Measurements from ENCODE around the gene ITPRIP.

The ITPRIP gene

GRCh38 chr10:104317269-104317710 lies 21.0 kb downstream of the ITPRIP start:
- H3K9me3 ChIP-seq (ENCODE audit: insufficient read depth, low read length) = no peaks in the 10 kb centered on the region
- no peak overlapping the region for H2AFZ ChIP-seq (ENCODE audit: low read depth, low read length)
- TF ChIP-seq EZH2phosphoT487 (IDR thresholded peaks at IDR 0.05; ENCODE audit: low read depth) = no peak
- TF ChIP-seq CTCF (IDR thresholded peaks at IDR 0.05; ENCODE audit: low read depth, low read length) = no peak
- H3K4me3 ChIP-seq (ENCODE audit: low read length) = no peak overlapping the region
- peaks cover 27% of the 10 kb centered on the region for H3K79me2 ChIP-seq (ENCODE audit: low read length)
- H3K27ac ChIP-seq (ENCODE audit: low read length) = no peak overlapping the region
- no peak overlapping the region for H3K4me2 ChIP-seq (ENCODE audit: low read length)
- peaks cover 57% of the 10 kb centered on the region for H4K20me1 ChIP-seq (ENCODE audit: insufficient read depth, low read length)
- H3K4me1 ChIP-seq (ENCODE audit: low read length) = peaks cover 3% of the 10 kb centered on the region
- peaks cover 3% of the 10 kb centered on the region for H3K36me3 ChIP-seq (replicated peaks; ENCODE audit: low read depth, low read length)
- H3K27me3 ChIP-seq (ENCODE audit: low read depth, low read length) = no peaks in the 10 kb centered on the region
- no peak overlapping the region for H3K9ac ChIP-seq (ENCODE audit: low read length)

GRCh38 chr10:104316321-104317099 lies 21.8 kb downstream of the ITPRIP start:
- H4K20me1 ChIP-seq (ENCODE audit: insufficient read depth, low read length) = peaks cover 49% of the 10 kb centered on the region
- no peaks in the 10 kb centered on the region for H3K27me3 ChIP-seq (ENCODE audit: low read depth, low read length)
- H3K4me2 ChIP-seq (ENCODE audit: low read length) = no peak overlapping the region
- no peaks in the 10 kb centered on the region; the same call in none of the 2 replicates for H3K4me1 ChIP-seq (ENCODE audit: low read length)
- no peak overlapping the region for H3K9ac ChIP-seq (ENCODE audit: low read length)
- no peak overlapping the region for H3K4me3 ChIP-seq (ENCODE audit: low read length)
- H3K79me2 ChIP-seq (ENCODE audit: low read length) = peaks cover 27% of the 10 kb centered on the region
- peaks cover 3% of the 10 kb centered on the region for H3K36me3 ChIP-seq (replicated peaks; ENCODE audit: low read depth, low read length)
- no peak overlapping the region for H3K27ac ChIP-seq (ENCODE audit: low read length)
- TF ChIP-seq CTCF (IDR thresholded peaks at IDR 0.05; ENCODE audit: low read depth, low read length) = no peak
- TF ChIP-seq EZH2phosphoT487 (IDR thresholded peaks at IDR 0.05; ENCODE audit: low read depth) = no peak
- no peak overlapping the region for H2AFZ ChIP-seq (ENCODE audit: low read depth, low read length)
- no peaks in the 10 kb centered on the region for H3K9me3 ChIP-seq (ENCODE audit: insufficient read depth, low read length)

GRCh38 chr10:104315486-104315921 lies 22.8 kb downstream of the ITPRIP start:
- peaks cover 3% of the 10 kb centered on the region for H3K36me3 ChIP-seq (replicated peaks; ENCODE audit: low read depth, low read length)
- no peak overlapping the region for H2AFZ ChIP-seq (ENCODE audit: low read depth, low read length)
- no peak overlapping the region for H3K9ac ChIP-seq (ENCODE audit: low read length)
- H3K27ac ChIP-seq (ENCODE audit: low read length) = no peak overlapping the region
- H3K79me2 ChIP-seq (ENCODE audit: low read length) = peaks cover 20% of the 10 kb centered on the region; the same call in 1 of the 2 replicates
- H3K27me3 ChIP-seq (ENCODE audit: low read depth, low read length) = no peaks in the 10 kb centered on the region
- H3K4me3 ChIP-seq (ENCODE audit: low read length) = no peak overlapping the region
- no peak overlapping the region for H3K4me2 ChIP-seq (ENCODE audit: low read length)
- no peak for TF ChIP-seq EZH2phosphoT487 (IDR thresholded peaks at IDR 0.05; ENCODE audit: low read depth)
- TF ChIP-seq CTCF (IDR thresholded peaks at IDR 0.05; ENCODE audit: low read depth, low read length) = no peak
- H3K9me3 ChIP-seq (ENCODE audit: insufficient read depth, low read length) = no peaks in the 10 kb centered on the region
- H4K20me1 ChIP-seq (ENCODE audit: insufficient read depth, low read length) = peaks cover 40% of the 10 kb centered on the region
- H3K4me1 ChIP-seq (ENCODE audit: low read length) = no peaks in the 10 kb centered on the region; the same call in none of the 2 replicates

GRCh38 chr10:104314591-104315485 lies 23.4 kb downstream of the ITPRIP start:
- Histone ChIP-seq H3K9me3 (ENCODE audit: insufficient read depth, low read length) (no peaks in the 10 kb centered on the region), H3K27ac (ENCODE audit: low read length) (no peak overlapping the region), H3K36me3 (replicated peaks; ENCODE audit: low read depth, low read length) (peaks cover 3% of the 10 kb centered on the region), H2AFZ (ENCODE audit: low read depth, low read length) (no peak overlapping the region), H3K79me2 (ENCODE audit: low read length) (peaks cover 20% of the 10 kb centered on the region; the same call in 1 of the 2 replicates), H3K9ac (ENCODE audit: low read length) (no peak overlapping the region), H4K20me1 (ENCODE audit: insufficient read depth, low read length) (peaks cover 37% of the 10 kb centered on the region), H3K4me2 (ENCODE audit: low read length) (no peak overlapping the region), H3K4me1 (ENCODE audit: low read length) (no peaks in the 10 kb centered on the region; the same call in none of the 2 replicates), H3K4me3 (ENCODE audit: low read length) (no peak overlapping the region), H3K27me3 (ENCODE audit: low read depth, low read length) (no peaks in the 10 kb centered on the region)
- no peak for TF ChIP-seq CTCF (IDR thresholded peaks at IDR 0.05; ENCODE audit: low read depth, low read length)
- no peak for TF ChIP-seq EZH2phosphoT487 (IDR thresholded peaks at IDR 0.05; ENCODE audit: low read depth)

All from OCI-LY3 (cell line).